Endothelial cell (in vitro differentiated cells): Measurements from ENCODE around the gene AUH. TPM values are rescaled to one million over a fixed set of nuclear protein-coding genes. Genes with fewer than 3 reads are reported as not detected.

ENCODE experiments used
- DNase-seq: peaks from one replicate; pipeline ENCODE4 v3.0.0; 2021; ENCODE audit warnings: low spot score
- H3K27ac Mint-ChIP-seq: one replicate; pipeline ENCODE4 v1.8.0; 2021; ENCODE audit warnings: mixed read lengths, inconsistent platforms; ENCODE audit not compliant: unreplicated experiment
- H3K27me3 Mint-ChIP-seq: one replicate; pipeline ENCODE4 v1.8.0; 2021; ENCODE audit warnings: mild to moderate bottlenecking, moderate library complexity, mixed read lengths, inconsistent platforms; ENCODE audit not compliant: unreplicated experiment
- H3K36me3 Mint-ChIP-seq: one replicate; pipeline ENCODE4 v1.8.0; 2021; ENCODE audit warnings: mild to moderate bottlenecking, low read depth, mixed read lengths, inconsistent platforms; ENCODE audit not compliant: unreplicated experiment
- H3K4me1 Mint-ChIP-seq: one replicate; pipeline ENCODE4 v1.8.0; 2021; ENCODE audit warnings: mild to moderate bottlenecking, mixed read lengths, inconsistent platforms; ENCODE audit not compliant: unreplicated experiment
- H3K4me3 Mint-ChIP-seq: one replicate; pipeline ENCODE4 v1.8.0; 2021; ENCODE audit warnings: mild to moderate bottlenecking, mixed read lengths, inconsistent platforms; ENCODE audit not compliant: unreplicated experiment
- H3K9me3 Mint-ChIP-seq: one replicate; pipeline ENCODE4 v1.8.0; 2021; ENCODE audit warnings: mixed read lengths, inconsistent platforms; ENCODE audit not compliant: unreplicated experiment
- total RNA-seq: library from RNA; stranded (reverse); fragmentation: NEBNext Ultra II Directional; extraction: Animal tissue kit (Norgen Biotek cat#: 25700); gene quantifications from one replicate; pipeline ENCODE4 v1.2.1, GENCODE V29; 2021; ENCODE audit not compliant: unreplicated experiment
- TF ChIP-seq, protein P1 (sequence below): fragments of 200-600 bp; sonication (generic); IDR thresholded peaks from one replicate; pipeline ENCODE4 v1.5.0; 2021; ENCODE audit warnings: antibody characterized with exemption; ENCODE audit not compliant: unreplicated experiment

AUH gene
- total RNA-seq, 1 donor from 2014 or later: 14.4 TPM

DNA sequence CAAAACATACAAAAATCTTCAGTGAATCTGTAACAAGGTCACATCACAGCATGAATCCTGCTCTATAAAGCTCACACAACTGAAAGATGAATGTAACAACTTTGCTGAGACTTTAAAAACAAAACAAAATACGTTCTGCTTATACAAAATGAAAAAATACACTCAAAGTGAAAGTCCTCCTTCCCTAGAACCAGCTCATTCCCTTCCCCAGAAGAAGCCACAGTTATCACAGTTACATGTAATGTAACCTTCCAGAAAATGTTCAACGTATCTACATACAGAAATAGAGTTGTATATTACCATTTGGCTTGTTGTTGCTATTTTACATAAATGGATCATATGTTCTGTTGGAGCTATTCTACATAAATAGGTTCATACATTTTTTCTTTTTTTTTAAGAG lies 2.6 kb downstream of the AUH start:
- Mint-ChIP-seq H3K9me3 (no peaks in the 10 kb centered on the region), H3K36me3 (peaks cover 5% of the 10 kb centered on the region), H3K4me3 (no peak overlapping the region), H3K27ac (no peak overlapping the region), H3K27me3 (peaks cover 9% of the 10 kb centered on the region), H3K4me1 (peaks cover 20% of the 10 kb centered on the region)
- TF ChIP-seq, protein P1, sequence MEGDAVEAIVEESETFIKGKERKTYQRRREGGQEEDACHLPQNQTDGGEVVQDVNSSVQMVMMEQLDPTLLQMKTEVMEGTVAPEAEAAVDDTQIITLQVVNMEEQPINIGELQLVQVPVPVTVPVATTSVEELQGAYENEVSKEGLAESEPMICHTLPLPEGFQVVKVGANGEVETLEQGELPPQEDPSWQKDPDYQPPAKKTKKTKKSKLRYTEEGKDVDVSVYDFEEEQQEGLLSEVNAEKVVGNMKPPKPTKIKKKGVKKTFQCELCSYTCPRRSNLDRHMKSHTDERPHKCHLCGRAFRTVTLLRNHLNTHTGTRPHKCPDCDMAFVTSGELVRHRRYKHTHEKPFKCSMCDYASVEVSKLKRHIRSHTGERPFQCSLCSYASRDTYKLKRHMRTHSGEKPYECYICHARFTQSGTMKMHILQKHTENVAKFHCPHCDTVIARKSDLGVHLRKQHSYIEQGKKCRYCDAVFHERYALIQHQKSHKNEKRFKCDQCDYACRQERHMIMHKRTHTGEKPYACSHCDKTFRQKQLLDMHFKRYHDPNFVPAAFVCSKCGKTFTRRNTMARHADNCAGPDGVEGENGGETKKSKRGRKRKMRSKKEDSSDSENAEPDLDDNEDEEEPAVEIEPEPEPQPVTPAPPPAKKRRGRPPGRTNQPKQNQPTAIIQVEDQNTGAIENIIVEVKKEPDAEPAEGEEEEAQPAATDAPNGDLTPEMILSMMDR: no peak
- DNase-seq: no peak

DNA sequence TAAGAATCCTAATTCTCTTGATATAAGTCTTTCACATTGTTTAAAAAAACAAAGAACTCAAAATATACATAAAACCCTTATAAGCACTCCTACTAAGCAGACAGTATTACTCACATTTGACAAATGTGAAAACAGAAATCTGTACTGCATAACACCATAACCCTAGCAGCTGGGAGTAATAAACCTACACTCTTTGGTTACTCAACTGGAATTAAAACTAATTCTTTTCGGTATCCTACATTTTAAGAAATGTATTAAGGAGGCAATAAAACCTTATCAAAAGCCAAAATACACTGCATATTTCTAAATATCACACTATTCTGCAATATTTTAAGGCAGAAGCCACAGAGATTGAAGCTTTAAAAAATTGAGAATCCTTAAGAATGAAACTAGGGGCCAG lies 6.8 kb downstream of the AUH start:
- no peaks in the 10 kb centered on the region for H3K27me3 Mint-ChIP-seq
- H3K27ac Mint-ChIP-seq: no peak overlapping the region
- H3K36me3 Mint-ChIP-seq: no peaks in the 10 kb centered on the region
- no peaks in the 10 kb centered on the region for H3K9me3 Mint-ChIP-seq
- no peak for DNase-seq
- TF ChIP-seq, protein P1: no peak
- H3K4me1 Mint-ChIP-seq: peaks cover 7% of the 10 kb centered on the region
- no peak overlapping the region for H3K4me3 Mint-ChIP-seq

DNA sequence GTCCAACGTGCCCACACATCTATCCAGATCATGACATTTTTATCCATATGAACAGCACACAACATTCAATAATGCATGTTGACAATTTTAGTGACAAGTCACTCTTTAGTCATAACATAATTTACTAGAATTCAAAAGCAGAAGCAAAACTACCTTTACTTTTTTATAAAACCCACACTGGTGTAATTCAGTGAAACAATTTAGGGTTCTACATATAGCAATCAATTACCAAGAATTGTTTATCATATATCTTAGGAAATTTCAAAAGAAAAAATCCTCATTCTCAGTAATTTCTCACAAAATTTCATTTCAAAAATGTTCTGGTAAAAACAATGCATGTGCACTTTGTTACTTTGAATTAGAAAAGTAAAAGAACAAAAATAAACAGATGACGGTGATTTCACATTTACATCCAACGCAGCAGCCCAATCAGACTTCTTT lies 12.6 kb downstream of the AUH start:
- no peaks in the 10 kb centered on the region for H3K9me3 Mint-ChIP-seq
- TF ChIP-seq, protein P1: no peak
- H3K27me3 Mint-ChIP-seq: no peaks in the 10 kb centered on the region
- H3K36me3 Mint-ChIP-seq: no peaks in the 10 kb centered on the region
- H3K27ac Mint-ChIP-seq: no peak overlapping the region
- H3K4me1 Mint-ChIP-seq: no peaks in the 10 kb centered on the region
- DNase-seq: no peak
- no peak overlapping the region for H3K4me3 Mint-ChIP-seq

DNA sequence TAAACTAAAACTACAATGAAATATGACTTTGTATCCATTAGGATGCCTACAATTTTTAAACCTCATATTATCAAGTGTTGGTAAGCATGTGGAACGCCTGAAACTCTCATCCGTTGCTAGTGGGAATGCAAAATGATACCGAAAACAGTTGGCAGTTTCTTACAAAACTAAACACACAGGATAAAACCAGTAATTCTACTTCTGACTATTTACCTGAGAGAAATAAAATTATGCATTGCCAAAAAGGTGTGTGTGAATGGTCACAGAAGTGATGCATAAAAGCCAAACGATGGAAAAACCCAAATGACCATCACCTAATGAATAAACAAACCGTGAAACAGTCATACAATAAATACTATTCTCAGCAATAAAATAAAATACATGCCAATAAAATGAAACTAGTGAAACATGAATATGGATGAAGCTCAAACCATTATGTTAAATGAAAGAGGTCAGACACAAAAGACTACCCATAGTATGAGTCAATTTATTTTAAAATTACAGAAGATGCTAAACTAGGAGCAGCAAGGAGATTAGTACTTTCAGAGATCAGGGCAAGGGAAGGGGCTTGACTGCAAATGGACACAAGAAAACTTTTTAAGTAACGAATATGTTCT lies 13.4 kb downstream of the AUH start:
- H3K4me1 Mint-ChIP-seq: no peaks in the 10 kb centered on the region

DNA sequence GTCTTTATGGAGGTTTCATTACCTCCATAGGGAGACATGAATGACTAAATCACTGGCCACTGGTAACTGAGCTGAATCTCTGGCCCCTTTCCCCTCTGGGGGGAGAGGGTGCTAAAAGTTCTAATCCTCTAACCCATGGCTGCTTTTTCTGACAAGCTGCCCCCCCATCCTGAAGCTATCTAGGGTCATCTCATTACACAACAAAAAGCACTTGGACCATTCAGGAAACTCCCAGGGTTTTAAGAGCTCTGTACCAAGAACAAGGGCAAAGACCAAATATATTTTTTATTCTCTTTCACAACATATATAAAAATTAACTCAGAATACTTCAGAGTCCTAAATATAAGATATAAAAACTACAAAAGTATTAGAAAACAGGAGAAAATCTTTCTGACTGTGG lies 14.3 kb downstream of the AUH start:
- Mint-ChIP-seq H3K9me3 (peaks cover 4% of the 10 kb centered on the region), H3K27me3 (no peaks in the 10 kb centered on the region), H3K27ac (no peak overlapping the region), H3K4me3 (no peak overlapping the region), H3K4me1 (no peaks in the 10 kb centered on the region), H3K36me3 (peaks cover 6% of the 10 kb centered on the region)
- TF ChIP-seq, protein P1: no peak
- no peak for DNase-seq

More for the DNA sequence above, 13.4 kb downstream of the AUH start:
- H3K36me3 Mint-ChIP-seq: no peaks in the 10 kb centered on the region
- no peaks in the 10 kb centered on the region for H3K27me3 Mint-ChIP-seq
- H3K27ac Mint-ChIP-seq: no peak overlapping the region
- no peaks in the 10 kb centered on the region for H3K9me3 Mint-ChIP-seq
- no peak overlapping the region for H3K4me3 Mint-ChIP-seq
- no peak for DNase-seq
- TF ChIP-seq, protein P1: no peak
